ENCODE measurements around the gene MUCL3. TPM values are rescaled to one million over a fixed set of nuclear protein-coding genes. Genes with fewer than 3 reads are reported as not detected.
"Not testable (repeated sequence)": the region's sequence is repeated elsewhere in the genome, so short reads cannot be mapped to it uniquely, and the experiment has no call there.

Gene MUCL3
- total RNA-seq, 2 donors from 2014 or later, result not detected

DNA sequence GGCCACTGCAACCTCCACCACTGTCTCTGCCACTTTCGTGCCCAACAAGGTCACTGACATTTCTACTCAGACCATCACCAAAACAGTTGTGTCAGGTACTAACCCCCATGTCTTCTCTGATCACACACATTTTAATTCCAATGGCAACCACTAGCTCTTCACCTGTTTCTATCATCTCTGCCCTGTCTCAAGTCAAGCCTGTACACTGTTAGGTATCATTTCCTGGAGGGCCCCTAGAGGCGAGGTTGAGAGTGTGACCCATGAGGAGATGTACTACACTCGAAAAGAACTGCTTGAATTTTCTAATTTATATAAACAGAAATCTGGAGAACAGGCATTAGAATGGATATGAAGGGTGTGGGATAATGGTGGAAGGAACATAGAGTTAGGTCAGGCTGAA, 25.4 kb downstream of the MUCL3 start:
- peak overlapping the region; percentile 20 for H3K27ac Mint-ChIP-seq

DNA sequence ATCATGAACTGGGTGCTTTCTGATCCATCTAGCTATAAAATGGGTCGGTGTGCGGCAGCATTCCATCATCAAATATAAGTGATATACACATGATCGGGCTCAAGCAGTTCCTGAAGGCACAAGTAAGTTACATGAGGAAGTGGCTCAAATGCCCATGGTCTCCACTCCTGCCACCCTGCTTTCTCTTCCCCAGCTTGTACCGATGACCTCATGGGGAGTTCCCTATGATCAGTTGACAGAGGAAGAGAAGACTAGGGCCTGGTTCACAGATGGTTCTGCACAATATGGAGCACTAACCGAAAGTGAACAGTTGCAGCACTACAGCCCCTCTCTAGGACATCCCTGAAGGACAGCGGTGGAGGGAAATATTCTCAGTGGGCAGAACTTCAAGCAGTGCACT, 28.4 kb downstream of the MUCL3 start:
- H3K27me3 Mint-ChIP-seq, result peaks cover 30% of the 10 kb centered on the region
- H3K36me3 Mint-ChIP-seq (ENCODE audit: low read depth); H3K27ac Mint-ChIP-seq; H3K4me3 Mint-ChIP-seq; ATAC-seq (replicated peaks); H3K9me3 Mint-ChIP-seq: not testable (repeated sequence)
- H3K4me1 Mint-ChIP-seq, result peaks cover 15% of the 10 kb centered on the region

More for the DNA sequence above, 25.4 kb downstream of the MUCL3 start:
- H3K9me3 Mint-ChIP-seq, result no peaks in the 10 kb centered on the region
- H3K27me3 Mint-ChIP-seq, result peaks cover 22% of the 10 kb centered on the region
- no peaks in the 10 kb centered on the region for H3K36me3 Mint-ChIP-seq (ENCODE audit: low read depth)
- ATAC-seq (replicated peaks), result no peak
- no peak overlapping the region for H3K4me3 Mint-ChIP-seq
- H3K4me1 Mint-ChIP-seq, result peaks cover 23% of the 10 kb centered on the region

DNA sequence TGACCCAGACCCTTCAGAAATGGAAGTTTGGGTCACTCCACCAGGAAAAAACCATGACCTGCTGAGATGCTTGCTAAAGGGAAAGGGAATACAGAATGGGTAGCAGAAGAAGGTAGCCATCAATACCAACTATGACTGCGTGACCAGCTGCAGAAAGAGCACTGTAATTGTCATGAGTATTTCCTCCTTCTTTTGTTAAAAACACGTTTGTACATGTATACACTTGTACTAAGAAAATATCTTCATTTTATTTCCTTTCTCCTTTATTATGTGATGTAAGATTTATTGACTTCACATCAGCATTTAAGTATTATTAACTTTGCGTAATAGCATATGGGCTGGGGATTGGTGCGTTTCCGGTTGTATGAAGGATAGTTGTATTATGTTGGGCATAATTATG, 30.2 kb downstream of the MUCL3 start:
- Mint-ChIP-seq H3K4me3 (no peak overlapping the region), H3K36me3 (ENCODE audit: low read depth) (no peaks in the 10 kb centered on the region), H3K4me1 (no peaks in the 10 kb centered on the region), H3K27ac (no peak overlapping the region), H3K27me3 (peaks cover 15% of the 10 kb centered on the region), H3K9me3 (no peaks in the 10 kb centered on the region)
- no peak for ATAC-seq (replicated peaks)

DNA sequence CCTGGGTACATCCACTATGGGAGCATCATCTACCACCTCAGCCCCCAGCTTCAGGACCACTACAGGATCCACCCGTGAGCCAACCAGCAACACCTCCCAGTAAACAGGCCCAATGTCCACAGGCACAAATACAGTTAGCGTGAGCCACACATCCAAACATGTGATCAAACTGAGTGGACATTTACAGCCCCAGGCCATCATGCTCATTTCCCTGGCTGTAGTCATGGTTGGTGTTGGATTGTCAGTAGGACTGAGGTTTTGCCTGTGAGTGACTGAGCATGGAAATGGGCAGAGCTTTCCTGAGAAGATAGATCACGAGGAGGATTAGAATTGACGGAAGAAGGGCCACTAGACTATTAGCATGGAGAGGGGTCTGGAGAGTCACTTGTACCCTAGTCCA, 32.0 kb downstream of the MUCL3 start:
- H3K27me3 Mint-ChIP-seq, result peaks cover 15% of the 10 kb centered on the region
- H3K4me3 Mint-ChIP-seq, result no peak overlapping the region
- no peak overlapping the region for H3K27ac Mint-ChIP-seq
- no peaks in the 10 kb centered on the region for H3K36me3 Mint-ChIP-seq (ENCODE audit: low read depth)
- ATAC-seq (replicated peaks), result no peak
- no peaks in the 10 kb centered on the region for H3K4me1 Mint-ChIP-seq
- no peaks in the 10 kb centered on the region for H3K9me3 Mint-ChIP-seq

DNA sequence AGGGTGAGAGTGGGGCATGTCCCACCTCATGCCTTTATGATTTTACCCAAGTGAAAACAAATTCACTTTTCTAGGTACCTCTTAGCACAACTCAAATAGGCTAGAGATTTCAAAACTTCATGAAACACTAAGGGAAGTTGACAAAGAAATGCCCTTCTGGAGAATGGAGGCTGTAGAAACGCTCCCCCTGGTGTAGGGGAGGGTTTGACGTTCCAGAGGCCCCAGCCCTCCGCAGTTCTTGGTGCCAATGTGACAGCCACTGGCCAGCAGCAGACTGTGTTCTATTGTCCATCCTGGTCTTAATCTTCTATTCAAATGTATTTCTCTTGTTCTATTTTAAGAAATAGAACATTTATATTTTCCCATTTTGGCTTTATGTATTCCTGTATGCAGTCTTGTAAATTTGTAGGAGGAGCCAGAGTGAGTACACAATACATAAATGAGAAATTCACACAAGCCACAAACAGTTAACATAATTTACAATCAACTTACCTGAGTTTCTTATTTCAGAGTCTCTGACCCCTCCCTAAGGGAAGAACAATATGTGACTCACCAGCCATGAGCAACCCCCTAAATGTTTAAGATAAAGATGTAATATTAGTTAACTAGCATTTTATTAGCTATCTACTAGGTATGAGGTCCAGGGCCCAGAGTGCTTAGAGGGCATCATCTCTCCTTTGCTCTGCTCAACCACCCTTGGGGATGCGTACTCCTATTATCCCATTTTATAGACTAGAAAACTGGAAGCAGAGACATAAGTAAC, 33.9 kb downstream of the MUCL3 start:
- Mint-ChIP-seq H3K36me3 (ENCODE audit: low read depth) (no peaks in the 10 kb centered on the region), H3K9me3 (no peaks in the 10 kb centered on the region), H3K4me3 (no peak overlapping the region), H3K27ac (no peak overlapping the region), H3K27me3 (peaks cover 27% of the 10 kb centered on the region), H3K4me1 (no peaks in the 10 kb centered on the region)
- ATAC-seq (replicated peaks), result no peak

DNA sequence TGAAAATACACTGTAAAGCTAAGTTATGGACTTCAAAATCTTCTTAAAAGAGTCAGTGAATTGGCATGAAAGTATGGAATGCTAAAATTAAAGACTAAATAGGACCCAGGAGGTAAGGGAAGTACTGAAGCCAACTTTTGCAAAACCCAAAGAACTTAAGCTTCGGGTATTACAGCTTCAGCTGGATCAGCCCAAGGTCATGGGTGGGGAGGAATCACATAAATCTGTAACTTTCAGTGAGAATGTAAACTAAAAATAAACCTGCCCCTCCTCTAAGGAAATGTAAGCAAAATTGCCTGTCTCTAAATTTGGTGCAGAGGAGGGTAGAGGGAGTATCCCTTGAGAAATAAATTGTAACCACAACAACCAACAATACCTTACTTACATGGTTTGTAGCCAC, 38.4 kb downstream of the MUCL3 start:
- H3K36me3 Mint-ChIP-seq (ENCODE audit: low read depth), result no peaks in the 10 kb centered on the region
- no peak overlapping the region for H3K27ac Mint-ChIP-seq
- H3K27me3 Mint-ChIP-seq, result peaks cover 36% of the 10 kb centered on the region
- no peak for ATAC-seq (replicated peaks)
- no peaks in the 10 kb centered on the region for H3K4me1 Mint-ChIP-seq
- no peaks in the 10 kb centered on the region for H3K9me3 Mint-ChIP-seq
- H3K4me3 Mint-ChIP-seq, result no peak overlapping the region

DNA sequence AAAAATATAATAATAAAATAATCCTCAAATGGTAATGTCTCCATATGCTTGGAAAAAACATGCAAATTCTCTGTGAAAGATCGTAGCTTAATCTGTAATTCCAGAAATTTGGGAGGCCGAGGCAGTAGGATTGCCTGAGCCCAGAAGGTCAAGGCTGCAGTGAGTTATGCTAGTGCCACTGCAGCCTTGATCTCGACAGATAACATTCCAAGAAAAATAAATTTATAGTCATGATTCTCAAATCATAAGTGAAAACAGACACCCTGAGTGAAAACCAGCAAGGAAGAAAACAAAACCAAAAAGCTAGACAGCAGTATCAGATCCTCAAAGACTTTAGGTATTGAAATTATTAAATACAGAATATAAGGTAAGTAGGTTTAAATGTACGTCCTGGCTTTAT, 38.9 kb downstream of the MUCL3 start:
- Mint-ChIP-seq H3K9me3 (no peaks in the 10 kb centered on the region), H3K36me3 (ENCODE audit: low read depth) (no peaks in the 10 kb centered on the region), H3K27ac (no peak overlapping the region), H3K27me3 (peaks cover 36% of the 10 kb centered on the region), H3K4me3 (no peak overlapping the region), H3K4me1 (no peaks in the 10 kb centered on the region)
- ATAC-seq (replicated peaks), result no peak

DNA sequence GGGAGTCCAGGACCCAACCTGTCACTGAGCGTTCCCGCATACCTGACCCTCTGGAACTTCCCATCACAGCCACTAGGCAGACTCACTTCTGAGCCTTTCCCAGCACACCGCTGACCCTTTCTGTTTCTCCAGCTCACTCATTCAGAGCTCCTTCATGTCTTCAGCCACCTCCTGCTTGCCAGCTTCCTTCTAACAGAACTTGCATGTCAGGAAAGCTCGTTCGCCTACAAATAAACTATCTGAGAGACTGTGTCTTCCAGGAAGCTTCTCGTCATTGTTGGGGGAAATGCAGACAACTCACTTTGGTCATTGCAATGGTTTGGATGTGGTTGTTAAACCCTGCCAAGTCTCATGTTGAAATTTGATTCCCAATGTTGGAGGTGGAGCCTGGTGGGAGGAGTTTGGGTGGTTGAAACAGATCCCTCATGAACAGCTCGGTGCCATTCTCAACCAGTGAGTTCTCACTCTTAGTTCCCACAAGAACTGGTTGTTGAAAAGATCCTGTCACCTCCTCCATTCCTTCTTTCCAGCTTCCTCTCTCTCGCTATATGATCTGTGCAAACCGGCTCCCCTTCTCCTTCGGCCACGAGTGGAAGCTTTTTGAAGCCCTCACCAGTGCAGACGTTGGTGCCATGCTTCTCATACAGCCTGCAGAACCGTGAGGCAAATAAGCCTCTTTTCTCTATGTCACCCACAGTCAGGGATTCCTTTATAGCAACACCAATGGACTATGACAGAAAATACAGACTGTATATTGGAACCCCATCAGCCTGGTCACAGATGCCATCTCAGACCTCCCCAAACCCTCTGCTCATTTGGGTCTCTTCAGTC, 41.4 kb downstream of the MUCL3 start:
- peaks cover 36% of the 10 kb centered on the region for H3K27me3 Mint-ChIP-seq
- H3K9me3 Mint-ChIP-seq, result no peaks in the 10 kb centered on the region
- no peak for ATAC-seq (replicated peaks)
- no peaks in the 10 kb centered on the region for H3K36me3 Mint-ChIP-seq (ENCODE audit: low read depth)
- H3K4me1 Mint-ChIP-seq, result no peaks in the 10 kb centered on the region
- H3K27ac Mint-ChIP-seq, result no peak overlapping the region
- H3K4me3 Mint-ChIP-seq, result no peak overlapping the region

DNA sequence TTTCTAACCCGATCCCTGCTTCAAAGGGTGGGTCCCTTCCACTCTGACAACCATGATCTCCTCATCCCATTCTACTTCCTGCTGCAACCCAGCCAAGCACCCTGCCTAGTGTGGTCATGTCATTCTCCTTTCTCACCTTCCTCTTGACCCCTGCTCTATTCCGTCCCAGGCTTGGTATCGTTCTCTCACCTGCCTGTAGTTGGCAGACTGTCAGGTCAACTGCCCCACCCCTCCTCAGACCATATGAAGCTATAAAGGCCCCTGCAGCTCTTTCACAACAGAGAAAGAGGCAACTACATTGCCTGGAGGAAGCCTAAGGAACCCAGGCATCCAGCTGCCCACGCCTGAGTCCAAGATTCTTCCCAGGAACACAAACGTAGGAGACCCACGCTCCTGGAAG, 42.7 kb downstream of the MUCL3 start, which contains the start of gene MUC21:
Gene MUC21, plus strand, starts transcription at position 280 of the 400 bp plus-strand sequence. CDS start 241 bp downstream, outside the sequence.
- no peaks in the 10 kb centered on the region for H3K36me3 Mint-ChIP-seq (ENCODE audit: low read depth)
- H3K4me3 Mint-ChIP-seq, result no peak within 1 kb of the TSS
- ATAC-seq (replicated peaks), result no peak
- H3K27me3 Mint-ChIP-seq, result peaks cover 32% of the 10 kb centered on the region
- no peaks in the 10 kb centered on the region for H3K4me1 Mint-ChIP-seq
- no peak within 1 kb of the TSS for H3K27ac Mint-ChIP-seq
- no peaks in the 10 kb centered on the region for H3K9me3 Mint-ChIP-seq

DNA sequence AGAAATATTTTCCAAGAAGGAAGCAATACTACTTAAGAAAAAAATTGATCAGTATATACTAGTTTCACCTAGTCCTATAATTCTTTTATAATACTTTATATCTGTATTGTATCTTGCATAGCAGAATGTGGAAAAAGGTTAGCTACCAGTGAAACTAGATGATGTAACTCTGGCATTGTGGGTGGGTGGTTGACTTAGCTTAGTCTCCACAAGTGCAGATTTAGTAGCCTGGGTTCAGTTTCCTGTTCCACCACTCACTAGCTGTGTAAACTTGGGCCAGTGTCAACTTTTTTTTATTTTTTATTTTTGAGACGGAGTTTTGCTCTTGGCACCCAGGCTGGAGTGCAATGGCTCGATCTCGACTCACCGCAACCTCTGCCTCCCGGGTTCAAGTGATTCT, 44.7 kb downstream of the MUCL3 start:
- H3K27ac Mint-ChIP-seq, result no peak overlapping the region
- H3K36me3 Mint-ChIP-seq (ENCODE audit: low read depth), result no peaks in the 10 kb centered on the region
- H3K27me3 Mint-ChIP-seq, result peaks cover 27% of the 10 kb centered on the region
- H3K9me3 Mint-ChIP-seq, result no peaks in the 10 kb centered on the region
- peak; percentile 85 for ATAC-seq (replicated peaks)
- peaks cover 6% of the 10 kb centered on the region for H3K4me1 Mint-ChIP-seq
- H3K4me3 Mint-ChIP-seq, result no peak overlapping the region

DNA sequence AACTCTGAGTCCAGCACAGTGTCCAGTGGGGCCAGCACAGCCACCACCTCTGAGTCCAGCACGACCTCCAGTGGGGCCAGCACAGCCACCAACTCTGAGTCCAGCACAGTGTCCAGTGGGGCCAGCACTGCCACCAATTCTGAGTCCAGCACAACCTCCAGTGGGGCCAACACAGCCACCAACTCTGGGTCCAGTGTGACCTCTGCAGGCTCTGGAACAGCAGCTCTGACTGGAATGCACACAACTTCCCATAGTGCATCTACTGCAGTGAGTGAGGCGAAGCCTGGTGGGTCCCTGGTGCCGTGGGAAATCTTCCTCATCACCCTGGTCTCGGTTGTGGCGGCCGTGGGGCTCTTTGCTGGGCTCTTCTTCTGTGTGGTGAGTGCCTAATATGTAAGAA, 46.5 kb downstream of the MUCL3 start:
- Mint-ChIP-seq H3K4me3 (no peak overlapping the region), H3K36me3 (ENCODE audit: low read depth) (no peaks in the 10 kb centered on the region), H3K4me1 (peaks cover 11% of the 10 kb centered on the region), H3K27ac (no peak overlapping the region), H3K9me3 (no peaks in the 10 kb centered on the region), H3K27me3 (peaks cover 22% of the 10 kb centered on the region)
- ATAC-seq (replicated peaks), result no peak

DNA sequence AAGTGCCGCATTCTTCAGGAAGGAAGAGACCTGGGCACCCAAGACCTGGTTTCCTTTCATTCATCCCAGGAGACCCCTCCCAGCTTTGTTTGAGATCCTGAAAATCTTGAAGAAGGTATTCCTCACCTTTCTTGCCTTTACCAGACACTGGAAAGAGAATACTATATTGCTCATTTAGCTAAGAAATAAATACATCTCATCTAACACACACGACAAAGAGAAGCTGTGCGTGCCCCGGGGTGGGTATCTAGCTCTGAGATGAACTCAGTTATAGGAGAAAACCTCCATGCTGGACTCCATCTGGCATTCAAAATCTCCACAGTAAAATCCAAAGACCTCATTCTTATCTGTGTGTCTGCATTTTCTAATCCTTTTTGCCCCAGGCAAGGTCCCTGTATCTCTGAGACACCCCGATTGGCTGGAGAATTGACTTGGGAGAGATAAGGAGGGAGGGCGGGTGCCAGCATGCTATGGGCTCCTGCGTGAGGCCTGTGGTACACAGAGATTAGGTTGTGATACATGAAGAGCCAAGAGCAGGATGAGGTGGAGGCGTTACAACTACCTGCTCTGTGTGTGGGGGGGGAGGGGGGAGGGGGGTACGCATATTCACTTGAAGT, 47.5 kb downstream of the MUCL3 start:
- no peaks in the 10 kb centered on the region for H3K9me3 Mint-ChIP-seq
- peaks cover 12% of the 10 kb centered on the region for H3K27me3 Mint-ChIP-seq
- no peak for ATAC-seq (replicated peaks)
- H3K36me3 Mint-ChIP-seq (ENCODE audit: low read depth), result no peaks in the 10 kb centered on the region
- peaks cover 11% of the 10 kb centered on the region for H3K4me1 Mint-ChIP-seq
- no peak overlapping the region for H3K27ac Mint-ChIP-seq
- no peak overlapping the region for H3K4me3 Mint-ChIP-seq

DNA sequence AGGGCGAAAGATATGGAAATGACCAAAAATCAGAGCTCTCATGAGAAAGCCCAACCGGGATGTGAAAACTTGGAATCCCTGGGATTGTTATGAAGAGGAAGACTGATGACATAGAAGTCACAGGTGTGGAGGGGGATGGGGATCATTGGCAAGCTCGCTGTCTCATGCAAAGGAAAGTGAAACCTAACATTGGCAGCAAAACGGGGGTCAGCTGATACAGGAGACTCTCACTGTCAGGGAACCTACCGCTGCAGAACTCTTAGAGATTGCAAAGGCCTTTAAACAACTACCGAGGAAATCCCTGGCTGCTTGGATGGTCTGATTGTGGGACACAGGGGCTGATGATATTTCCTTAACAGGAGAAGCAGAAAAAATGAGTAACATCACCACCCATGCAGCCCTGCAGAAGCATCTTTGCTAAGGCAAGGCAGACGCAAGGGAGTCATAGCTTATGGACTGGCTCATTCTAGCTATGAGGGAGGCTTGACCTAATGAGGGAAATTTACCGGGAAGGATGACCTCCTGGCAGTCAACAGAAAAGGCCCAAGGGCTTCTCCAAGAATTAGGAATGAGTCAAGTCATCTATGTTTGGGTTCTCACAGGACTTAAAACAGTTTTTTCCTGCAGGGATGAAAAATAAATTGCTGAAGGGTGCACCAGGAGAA, 49.8 kb downstream of the MUCL3 start:
- peaks cover 11% of the 10 kb centered on the region for H3K4me1 Mint-ChIP-seq
- H3K27ac Mint-ChIP-seq, result peak overlapping the region; percentile 11
- H3K36me3 Mint-ChIP-seq (ENCODE audit: low read depth), result no peaks in the 10 kb centered on the region
- peak overlapping the region; percentile 41 for H3K4me3 Mint-ChIP-seq
- H3K9me3 Mint-ChIP-seq, result no peaks in the 10 kb centered on the region
- H3K27me3 Mint-ChIP-seq, result peaks cover 3% of the 10 kb centered on the region
- ATAC-seq (replicated peaks), result peak; percentile 52

DNA sequence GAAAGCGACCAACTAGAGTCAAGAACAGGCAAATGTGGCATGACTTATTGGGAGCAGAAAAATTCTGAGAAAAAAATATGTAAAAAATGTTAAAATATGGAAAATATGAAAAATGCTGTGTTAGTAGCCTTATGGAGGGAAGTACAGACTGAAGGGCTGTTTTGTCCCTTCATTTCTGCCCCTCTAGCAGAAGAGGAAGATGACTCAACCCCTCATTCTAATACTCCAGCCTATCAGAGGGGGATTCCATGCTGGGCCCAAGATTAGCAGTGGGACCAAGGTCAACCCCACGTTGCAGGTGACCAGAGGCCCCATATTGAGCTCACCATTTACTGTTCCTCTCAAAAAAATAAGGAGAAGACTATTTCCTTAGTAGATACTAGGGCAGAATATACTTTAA, 51.1 kb downstream of the MUCL3 start:
- Mint-ChIP-seq H3K4me1 (peaks cover 11% of the 10 kb centered on the region), H3K27me3 (peaks cover 3% of the 10 kb centered on the region), H3K9me3 (no peaks in the 10 kb centered on the region), H3K36me3 (ENCODE audit: low read depth) (no peaks in the 10 kb centered on the region), H3K4me3 (no peak overlapping the region), H3K27ac (no peak overlapping the region)
- ATAC-seq (replicated peaks), result no peak

Measured in activated T-helper 17 cell treated with anti-CD3 and anti-CD28 coated beads, Interleukin-2, amount 50 U/mL, for 72 hours (primary cell).